ENCODE measurements around the gene KRTAP10-3.
A peak's percentile ranks its signal among the peaks of the same experiment; 100 is the strongest.

Gene KRTAP10-3

DNA sequence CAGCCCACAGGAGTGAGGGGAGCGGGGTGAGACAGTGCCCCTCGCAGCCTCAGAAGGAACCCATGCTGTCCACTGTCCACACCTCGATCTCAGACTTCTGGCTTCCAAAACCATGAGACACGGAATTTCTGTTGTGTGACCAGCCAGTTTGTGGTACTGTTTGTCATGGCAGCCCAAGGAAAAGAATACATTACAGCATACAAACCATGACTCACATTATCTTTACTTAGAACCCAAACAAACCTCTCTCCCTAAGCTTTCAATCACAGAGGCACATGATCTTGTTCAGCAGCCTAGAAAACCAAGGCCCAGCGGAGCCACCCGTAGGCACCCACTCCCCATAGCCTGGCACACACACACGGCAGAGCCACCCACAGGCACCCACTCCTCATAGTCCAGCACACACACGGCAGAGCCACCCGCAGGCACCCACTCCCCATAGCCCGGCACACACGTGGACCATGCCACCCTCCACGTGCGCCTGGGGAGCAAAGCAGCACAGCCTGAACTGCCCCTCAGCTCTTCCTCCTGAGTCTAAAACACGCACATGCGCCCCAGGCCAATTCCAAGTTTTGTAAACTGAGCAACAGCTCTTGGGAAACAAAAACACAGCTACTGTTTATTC, 14.5 kb upstream of the KRTAP10-3 start:
- H3K9me3 Mint-ChIP-seq = peaks cover 62% of the 10 kb centered on the region
- peaks cover 14% of the 10 kb centered on the region for H3K4me1 Mint-ChIP-seq
- peaks cover 33% of the 10 kb centered on the region for H3K27me3 Mint-ChIP-seq (ENCODE audit: low read depth, poor library complexity)
- peaks cover 4% of the 10 kb centered on the region for H3K36me3 Mint-ChIP-seq (ENCODE audit: low read depth)
- peak overlapping the region; percentile 29 for H3K27ac Mint-ChIP-seq
- no peak overlapping the region for H3K4me3 Mint-ChIP-seq
- no peak for TF ChIP-seq CTCF (IDR thresholded peaks at IDR 0.05)
- no peak for DNase-seq

DNA sequence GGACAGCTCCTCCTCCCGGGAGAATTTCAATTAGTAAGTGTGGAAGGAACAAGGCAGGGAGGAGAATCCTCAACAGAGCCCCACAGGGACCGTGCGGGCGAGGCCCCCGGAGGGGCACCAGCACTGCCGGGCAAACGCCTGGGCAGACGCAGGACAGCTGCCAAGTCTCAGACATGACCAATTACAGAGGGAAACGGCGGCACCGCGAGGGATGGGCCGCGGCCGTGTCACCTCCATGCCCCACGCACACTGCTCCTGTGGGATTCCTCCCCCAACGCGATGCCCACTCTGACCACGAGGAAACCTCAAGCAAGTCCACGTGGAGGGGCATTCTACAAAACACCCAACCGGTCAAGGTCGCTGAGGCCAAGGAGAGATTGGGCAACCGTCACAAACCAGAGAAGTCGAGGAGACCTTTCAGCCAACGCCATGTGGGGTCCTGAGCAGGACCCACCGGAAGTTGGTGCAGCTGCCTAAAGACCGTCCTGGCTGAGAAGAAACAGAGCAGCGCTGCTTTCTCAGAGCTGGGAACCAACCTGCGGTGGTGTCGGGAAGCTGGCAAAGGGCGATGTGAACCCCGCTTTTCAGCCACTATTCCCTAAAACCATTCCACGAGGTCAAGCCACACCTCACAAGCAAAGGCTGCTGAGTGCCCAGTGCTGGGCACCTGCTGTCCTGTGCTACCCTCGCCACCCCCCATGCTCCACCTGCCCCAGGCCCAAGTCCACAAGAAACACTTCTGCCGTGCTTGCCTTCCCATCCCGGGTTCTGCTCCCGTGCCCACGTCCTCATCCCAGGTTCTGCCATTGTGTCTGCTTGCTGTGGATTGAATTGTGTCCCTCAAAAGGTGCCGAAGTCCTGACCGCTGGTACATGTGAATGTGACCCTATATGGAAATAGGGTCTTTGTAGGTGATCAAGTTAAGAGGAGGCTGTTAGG, 13.5 kb upstream of the KRTAP10-3 start:
- no peak for TF ChIP-seq CTCF (IDR thresholded peaks at IDR 0.05)
- Mint-ChIP-seq H3K9me3 (peaks cover 52% of the 10 kb centered on the region), H3K27ac (peak overlapping the region; percentile 29), H3K36me3 (ENCODE audit: low read depth) (peaks cover 4% of the 10 kb centered on the region), H3K27me3 (ENCODE audit: low read depth, poor library complexity) (peaks cover 34% of the 10 kb centered on the region), H3K4me3 (no peak overlapping the region), H3K4me1 (peaks cover 14% of the 10 kb centered on the region)
- DNase-seq = no peak

DNA sequence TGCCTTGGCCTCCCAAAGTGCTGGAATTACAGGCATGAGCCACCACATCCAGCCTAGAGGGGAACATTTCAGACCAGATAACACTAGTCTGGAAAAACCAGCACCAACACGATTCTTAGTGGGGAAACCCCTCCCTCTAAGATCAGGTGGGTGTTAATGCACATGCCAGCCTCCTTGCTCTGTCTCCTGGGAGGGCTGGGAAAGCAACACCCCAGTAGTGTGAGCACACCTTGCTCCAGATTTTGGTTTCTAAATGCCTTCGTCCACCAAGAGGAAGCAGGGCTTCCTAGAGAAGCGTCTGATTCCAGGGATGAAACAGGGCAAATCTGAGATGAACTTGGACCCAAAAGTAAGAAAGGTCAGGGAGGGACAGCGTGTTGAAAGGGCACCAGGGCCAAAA, 12.7 kb upstream of the KRTAP10-3 start:
- Mint-ChIP-seq H3K27ac (no peak overlapping the region), H3K27me3 (ENCODE audit: low read depth, poor library complexity) (peaks cover 34% of the 10 kb centered on the region), H3K4me1 (peaks cover 14% of the 10 kb centered on the region), H3K4me3 (no peak overlapping the region), H3K9me3 (peaks cover 45% of the 10 kb centered on the region), H3K36me3 (ENCODE audit: low read depth) (peaks cover 4% of the 10 kb centered on the region)
- DNase-seq = no peak
- TF ChIP-seq CTCF (IDR thresholded peaks at IDR 0.05) = no peak

DNA sequence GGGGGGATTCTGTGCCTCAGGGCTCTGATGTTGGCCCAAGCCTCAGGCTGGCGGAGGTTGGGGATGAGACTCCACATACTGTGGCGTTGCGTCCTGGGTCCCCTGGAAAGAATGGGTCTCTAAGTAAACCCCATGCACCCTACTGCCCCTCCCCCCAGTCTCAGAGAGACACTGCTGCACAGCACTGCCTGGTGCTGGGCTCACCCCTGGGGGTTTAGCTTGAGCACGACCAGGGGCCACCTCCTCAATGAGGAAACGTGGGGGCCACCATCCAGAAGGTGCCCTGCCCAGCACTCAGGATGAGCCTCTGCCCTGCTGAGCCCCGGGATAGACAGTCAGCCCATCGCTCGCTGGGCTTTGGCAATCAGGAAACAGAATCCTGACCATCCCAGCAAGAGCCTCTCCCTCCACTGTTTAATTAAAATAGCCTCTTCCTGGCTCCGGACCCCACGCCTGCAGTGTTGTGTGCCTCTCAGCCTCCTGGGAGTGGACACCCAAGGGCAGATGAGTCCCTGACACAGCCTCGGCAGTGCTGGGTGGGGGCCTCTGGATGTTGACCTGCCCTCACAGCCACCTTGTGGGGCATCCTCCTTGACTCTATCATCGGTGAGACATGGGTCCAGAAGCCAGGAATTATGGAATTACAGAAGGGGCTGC, 11.4 kb upstream of the KRTAP10-3 start:
- no peak for TF ChIP-seq CTCF (IDR thresholded peaks at IDR 0.05)
- Mint-ChIP-seq H3K27ac (no peak overlapping the region), H3K4me1 (peaks cover 6% of the 10 kb centered on the region), H3K36me3 (ENCODE audit: low read depth) (no peaks in the 10 kb centered on the region), H3K9me3 (peaks cover 35% of the 10 kb centered on the region), H3K4me3 (no peak overlapping the region), H3K27me3 (ENCODE audit: low read depth, poor library complexity) (peaks cover 29% of the 10 kb centered on the region)
- no peak for DNase-seq

DNA sequence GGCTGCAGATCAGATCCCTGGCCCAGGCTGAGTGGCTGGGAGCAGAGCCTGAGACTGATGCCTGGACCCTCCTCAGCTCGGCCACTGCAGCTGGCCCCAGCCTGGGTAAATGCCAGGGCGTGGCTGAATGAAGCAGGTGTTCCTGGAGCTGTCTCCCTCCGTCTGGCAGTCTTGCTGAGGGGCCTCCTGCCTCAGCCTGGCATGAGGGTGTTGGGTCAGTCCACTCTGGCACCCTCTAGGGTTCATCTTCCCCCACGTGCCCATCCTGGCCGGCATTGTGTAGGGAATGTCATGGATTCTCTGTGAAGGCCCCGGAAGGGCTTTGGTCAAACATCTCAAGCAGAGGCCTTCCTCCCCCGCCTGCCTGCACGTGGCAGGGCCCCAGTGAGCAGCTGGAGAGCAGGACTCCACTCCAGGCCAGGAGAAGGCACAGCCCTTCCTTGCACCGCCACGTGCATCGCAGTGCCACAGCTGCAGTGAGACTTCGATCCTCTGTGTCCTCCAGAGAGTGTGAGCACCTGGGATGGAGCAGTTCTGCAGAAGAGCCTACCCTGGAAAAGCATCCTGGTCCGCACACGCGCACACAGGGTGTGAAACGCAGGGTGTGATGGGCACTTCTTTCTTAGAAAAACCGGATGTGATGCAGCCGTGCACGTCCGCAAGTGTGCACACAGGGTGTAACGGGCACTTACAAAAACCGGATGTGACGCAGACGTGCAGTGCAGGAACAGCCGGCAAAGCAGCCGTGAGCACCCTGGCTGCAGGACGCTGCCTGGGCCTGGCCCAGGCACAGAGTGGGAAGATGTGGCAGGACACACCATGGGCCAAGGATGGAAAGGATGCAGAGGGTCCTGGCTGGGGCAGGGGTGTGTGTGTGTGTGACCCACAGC, 10.3 kb upstream of the KRTAP10-3 start:
- H3K27ac Mint-ChIP-seq = no peak overlapping the region

More for the DNA sequence above, 10.3 kb upstream of the KRTAP10-3 start:
- H3K27me3 Mint-ChIP-seq (ENCODE audit: low read depth, poor library complexity) = peaks cover 29% of the 10 kb centered on the region
- H3K4me3 Mint-ChIP-seq = no peak overlapping the region
- H3K9me3 Mint-ChIP-seq = peaks cover 35% of the 10 kb centered on the region
- DNase-seq = no peak
- H3K4me1 Mint-ChIP-seq = no peaks in the 10 kb centered on the region
- TF ChIP-seq CTCF (IDR thresholded peaks at IDR 0.05) = no peak
- no peaks in the 10 kb centered on the region for H3K36me3 Mint-ChIP-seq (ENCODE audit: low read depth)
